Activated naive CD4-positive, alpha-beta T cell treated with anti-CD3 and anti-CD28 coated beads, Interleukin-2, amount 10 ng/mL, durations not matched to agents 7 days and 5 days (primary cell): Measurements from ENCODE around the gene TTC33.
"Not testable (repeated sequence)": the region's sequence is repeated elsewhere in the genome, so short reads cannot be mapped to it uniquely, and the experiment has no call there.

Experiments used
- CTCF ChIA-PET: fragments of 350-600 bp; sonication (Branson Sonifier 250); formaldehyde crosslinking; loops from one replicate; lab custom pipeline; 2021; ENCODE audit warnings: antibody characterized with exemption; lab: Charles Lee
- DNase-seq: peaks from one replicate; pipeline ENCODE4 v3.0.0-alpha.2; 2020
- H3K27ac Mint-ChIP-seq: one replicate; pipeline ENCODE4 v1.8.0; 2021; ENCODE audit warnings: mild to moderate bottlenecking, moderate library complexity, mixed read lengths
- H3K27me3 Mint-ChIP-seq: one replicate; pipeline ENCODE4 v1.8.0; 2021; ENCODE audit warnings: mild to moderate bottlenecking, mixed read lengths
- H3K36me3 Mint-ChIP-seq: one replicate; pipeline ENCODE4 v1.8.0; 2021; ENCODE audit warnings: mixed read lengths
- H3K4me1 Mint-ChIP-seq: one replicate; pipeline ENCODE4 v1.8.0; 2021; ENCODE audit warnings: mixed read lengths
- H3K4me3 Mint-ChIP-seq: one replicate; pipeline ENCODE4 v1.8.0; 2021; ENCODE audit warnings: mild to moderate bottlenecking, moderate library complexity, mixed read lengths
- H3K9me3 Mint-ChIP-seq: one replicate; pipeline ENCODE4 v1.8.0; 2021; ENCODE audit warnings: mixed read lengths

Gene TTC33

GRCh38 chr5:40770764-40771163, 15.0 kb upstream of the TTC33 start:
- no peaks in the 10 kb centered on the region for H3K9me3 Mint-ChIP-seq
- H3K36me3 Mint-ChIP-seq: peaks cover 45% of the 10 kb centered on the region
- H3K27ac Mint-ChIP-seq: no peak overlapping the region
- H3K27me3 Mint-ChIP-seq: no peaks in the 10 kb centered on the region
- H3K4me3 Mint-ChIP-seq: no peak overlapping the region
- CTCF ChIA-PET: no interaction called here
- H3K4me1 Mint-ChIP-seq: no peaks in the 10 kb centered on the region
- no peak for DNase-seq

GRCh38 chr5:40762705-40763104, 6.9 kb upstream of the TTC33 start:
- H3K9me3 Mint-ChIP-seq: no peaks in the 10 kb centered on the region
- no peak for DNase-seq
- no peak overlapping the region for H3K4me3 Mint-ChIP-seq
- peaks cover 46% of the 10 kb centered on the region for H3K36me3 Mint-ChIP-seq
- H3K27ac Mint-ChIP-seq: no peak overlapping the region
- H3K27me3 Mint-ChIP-seq: no peaks in the 10 kb centered on the region
- H3K4me1 Mint-ChIP-seq: no peaks in the 10 kb centered on the region
- CTCF ChIA-PET: no interaction called here

GRCh38 chr5:40757400-40757799, 1.6 kb upstream of the TTC33 start:
- Mint-ChIP-seq H3K27me3 (no peaks in the 10 kb centered on the region), H3K4me1 (no peaks in the 10 kb centered on the region), H3K4me3 (no peak overlapping the region), H3K9me3 (no peaks in the 10 kb centered on the region), H3K36me3 (peaks cover 24% of the 10 kb centered on the region), H3K27ac (no peak overlapping the region)
- CTCF ChIA-PET: interaction anchor here (0.6 to 1.9 kb wide), 2 partner anchors 75 to 79 kb away, joined by 3 to 7 read pairs; no protein-coding TSS in a partner anchor
- no peak for DNase-seq

GRCh38 chr5:40755093-40755406, 711 bp downstream of the TTC33 start:
- DNase-seq: peak; percentile 74
- Mint-ChIP-seq H3K9me3 (no peaks in the 10 kb centered on the region), H3K27me3 (no peaks in the 10 kb centered on the region), H3K4me1 (peaks cover 13% of the 10 kb centered on the region), H3K36me3 (peaks cover 21% of the 10 kb centered on the region), H3K27ac (no peak overlapping the region), H3K4me3 (no peak overlapping the region)
- CTCF ChIA-PET: no interaction called here

- no peak for DNase-seq
- Mint-ChIP-seq H3K27me3 (no peaks in the 10 kb centered on the region), H3K9me3 (no peaks in the 10 kb centered on the region), H3K4me1 (peaks cover 13% of the 10 kb centered on the region), H3K36me3 (peaks cover 20% of the 10 kb centered on the region), H3K27ac (no peak overlapping the region), H3K4me3 (no peak overlapping the region)
- CTCF ChIA-PET: no interaction called here
These were observed 1.2 kb downstream of the TTC33 start for GRCh38 chr5:40754381-40755092.

GRCh38 chr5:40746703-40747102, 9.1 kb downstream of the TTC33 start:
- CTCF ChIA-PET: no interaction called here

GRCh38 chr5:40743771-40744170, 12.0 kb downstream of the TTC33 start:
- CTCF ChIA-PET: interaction anchor here (1.1 kb wide), 1 partner anchor 10 kb away, joined by 4 read pairs; no protein-coding TSS in a partner anchor
- no peak for DNase-seq
- H3K36me3 Mint-ChIP-seq: peaks cover 36% of the 10 kb centered on the region
- H3K4me3 Mint-ChIP-seq: no peak overlapping the region
- peaks cover 12% of the 10 kb centered on the region for H3K9me3 Mint-ChIP-seq
- no peaks in the 10 kb centered on the region for H3K27me3 Mint-ChIP-seq
- H3K4me1 Mint-ChIP-seq: peaks cover 3% of the 10 kb centered on the region
- no peak overlapping the region for H3K27ac Mint-ChIP-seq

More at GRCh38 chr5:40746703-40747102, 9.1 kb downstream of the TTC33 start:
- Mint-ChIP-seq H3K4me1 (peaks cover 15% of the 10 kb centered on the region), H3K27me3 (no peaks in the 10 kb centered on the region), H3K9me3 (no peaks in the 10 kb centered on the region), H3K4me3 (no peak overlapping the region), H3K36me3 (peaks cover 26% of the 10 kb centered on the region), H3K27ac (no peak overlapping the region)
- no peak for DNase-seq

- Mint-ChIP-seq H3K36me3 (peaks cover 29% of the 10 kb centered on the region), H3K9me3 (peaks cover 12% of the 10 kb centered on the region), H3K27ac (no peak overlapping the region), H3K4me3 (no peak overlapping the region), H3K27me3 (no peaks in the 10 kb centered on the region), H3K4me1 (peaks cover 15% of the 10 kb centered on the region)
- CTCF ChIA-PET: no interaction called here
- no peak for DNase-seq
These were observed 17.3 kb downstream of the TTC33 start for GRCh38 chr5:40738502-40738901.

GRCh38 chr5:40736103-40736875, 19.5 kb downstream of the TTC33 start:
- Mint-ChIP-seq H3K27me3 (no peaks in the 10 kb centered on the region), H3K4me1 (peaks cover 17% of the 10 kb centered on the region), H3K36me3 (peaks cover 19% of the 10 kb centered on the region), H3K9me3 (peaks cover 12% of the 10 kb centered on the region), H3K4me3 (no peak overlapping the region), H3K27ac (no peak overlapping the region)
- CTCF ChIA-PET: interaction anchor here (0.7 to 2.9 kb wide), 5 partner anchors 13 to 1021 kb away, joined by 3 to 13 read pairs (median 4); no protein-coding TSS in a partner anchor
- DNase-seq: no peak

GRCh38 chr5:40735609-40736008, 20.2 kb downstream of the TTC33 start:
- no peak for DNase-seq
- CTCF ChIA-PET: interaction anchor here (1.6 to 2.9 kb wide), 5 partner anchors 12 to 1021 kb away, joined by 4 to 13 read pairs (median 5); no protein-coding TSS in a partner anchor
- Mint-ChIP-seq H3K27me3 (no peaks in the 10 kb centered on the region), H3K4me3 (no peak overlapping the region), H3K4me1 (peaks cover 17% of the 10 kb centered on the region), H3K27ac (no peak overlapping the region), H3K36me3 (peaks cover 15% of the 10 kb centered on the region), H3K9me3 (peaks cover 7% of the 10 kb centered on the region)

GRCh38 chr5:40734986-40735385, 20.8 kb downstream of the TTC33 start:
- Mint-ChIP-seq H3K27ac (no peak overlapping the region), H3K4me1 (peaks cover 17% of the 10 kb centered on the region), H3K27me3 (no peaks in the 10 kb centered on the region), H3K4me3 (no peak overlapping the region), H3K36me3 (peaks cover 11% of the 10 kb centered on the region), H3K9me3 (peaks cover 3% of the 10 kb centered on the region)
- CTCF ChIA-PET: interaction anchor here (1.6 to 2.9 kb wide), 6 partner anchors 11 to 1020 kb away, joined by 4 to 13 read pairs (median 6); no protein-coding TSS in a partner anchor
- DNase-seq: no peak

GRCh38 chr5:40733879-40734563, 21.7 kb downstream of the TTC33 start:
- DNase-seq: no peak
- Mint-ChIP-seq H3K27ac (no peak overlapping the region), H3K4me1 (peaks cover 17% of the 10 kb centered on the region), H3K9me3 (no peaks in the 10 kb centered on the region), H3K27me3 (no peaks in the 10 kb centered on the region), H3K36me3 (peaks cover 7% of the 10 kb centered on the region), H3K4me3 (no peak overlapping the region)
- CTCF ChIA-PET: interaction anchor here (0.7 to 2.9 kb wide), 8 partner anchors 10 to 1019 kb away, joined by 4 to 13 read pairs (median 5); no protein-coding TSS in a partner anchor

- no peaks in the 10 kb centered on the region for H3K9me3 Mint-ChIP-seq
- H3K4me3 Mint-ChIP-seq: no peak overlapping the region
- H3K27me3 Mint-ChIP-seq: no peaks in the 10 kb centered on the region
- no peak overlapping the region for H3K27ac Mint-ChIP-seq
- H3K4me1 Mint-ChIP-seq: peaks cover 17% of the 10 kb centered on the region
- CTCF ChIA-PET: interaction anchor here (1.3 to 2.7 kb wide), 4 partner anchors 44 to 784 kb away, joined by 5 to 13 read pairs (median 6); no protein-coding TSS in a partner anchor
- no peak for DNase-seq
- peaks cover 7% of the 10 kb centered on the region for H3K36me3 Mint-ChIP-seq
These were observed 22.3 kb downstream of the TTC33 start for GRCh38 chr5:40733434-40733833.

GRCh38 chr5:40722497-40722911, 33.3 kb downstream of the TTC33 start:
- H3K36me3 Mint-ChIP-seq: peaks cover 49% of the 10 kb centered on the region

More at GRCh38 chr5:40722497-40722911, 33.3 kb downstream of the TTC33 start:
- H3K27ac Mint-ChIP-seq, H3K9me3 Mint-ChIP-seq, DNase-seq, H3K27me3 Mint-ChIP-seq, H3K4me1 Mint-ChIP-seq, H3K4me3 Mint-ChIP-seq, CTCF ChIA-PET: not testable (repeated sequence)
